HepG2 (cell line): Measurements from ENCODE around the gene ELOVL6. TPM values are rescaled to one million over a fixed set of nuclear protein-coding genes. Genes with fewer than 3 reads are reported as not detected.

Experiments used
- ATAC-seq: fragments of 200-7000 bp; cut with Tn5 transposase; 3 replicates; pipeline ENCODE4 v1.9.1; 2020; ENCODE audit warnings: mild to moderate bottlenecking, moderate library complexity
- BruUV-seq: library from RNA; stranded (reverse); fragments of 400-500 nt; replicated peaks from 2 replicates; lab custom pipeline; 2021; lab: Mats Ljungman, UMichigan
- CTCF ChIA-PET: fragments of 300-600 bp; formaldehyde crosslinking; extraction: SDS; loops from one replicate; lab custom pipeline; 2021; ENCODE audit warnings: low total read pairs, inconsistent platforms, low intra/inter-chr PET ratio; lab: Yijun Ruan, JAX
- POLR2A ChIA-PET: fragments of 350-600 bp; sonication (Branson Sonifier 250); formaldehyde crosslinking; loops from one replicate; lab custom pipeline; 2020; ENCODE audit warnings: antibody characterized with exemption, inconsistent platforms; lab: Yijun Ruan, JAX
- DNase-seq: peaks from one replicate; pipeline ENCODE4 v3.0.0-alpha.2; 2015; ENCODE audit warnings: low spot score
- FAIRE-seq: peaks from 3 replicates; lab custom pipeline; 2011; peaks lifted over from hg19 to GRCh38; lab: Jason Lieb, UNC
- H2AFZ ChIP-seq: one replicate; pipeline ENCODE4 v1.6.1; 2011; ENCODE audit warnings: low read length, inconsistent platforms
- H3K27ac ChIP-seq: fragments of 300-600 bp; 3 replicates; pipeline ENCODE4 v1.8.0; 2011; ENCODE audit warnings: mixed run types, mild to moderate bottlenecking, mixed read lengths, low read length, inconsistent platforms; ENCODE audit not compliant: insufficient read depth; ENCODE audit errors: extremely low read length
- H3K27me3 ChIP-seq, 2 experiments: fragments of 200-600 bp in 1 of 2; 2 replicates in 1 of 2; 3 replicates in 1 of 2; pipeline versions ENCODE4 v1.6.0 to v1.8.0; 2011; ENCODE audit warnings: low read length in 2 of 2, mild to moderate bottlenecking in 2 of 2, moderate library complexity in 2 of 2, inconsistent platforms in 1 of 2; ENCODE audit not compliant: insufficient read depth in 2 of 2, control insufficient read depth in 1 of 2
- H3K36me3 ChIP-seq, 2 experiments: fragments of 200-600 bp in 1 of 2; replicated peaks in 1 of 2; 2 replicates in 1 of 2; 3 replicates in 1 of 2; pipeline versions ENCODE4 v1.5.1 to v1.8.0; 2011; ENCODE audit warnings: low read length in 2 of 2, inconsistent platforms in 1 of 2; ENCODE audit not compliant: insufficient read depth in 2 of 2, control insufficient read depth in 1 of 2
- H3K4me1 ChIP-seq: 2 replicates; pipeline ENCODE4 v1.5.1; 2012; ENCODE audit warnings: low read length, inconsistent platforms; ENCODE audit not compliant: insufficient read depth
- H3K4me2 ChIP-seq: 2 replicates; pipeline ENCODE4 v1.6.0; 2011; ENCODE audit warnings: low read depth, low read length, inconsistent platforms
- H3K4me3 ChIP-seq, 3 experiments: fragments of 200-600 bp in 1 of 3; sonication (generic), shearing (Covaris generic) in 1 of 3; replicated peaks in 1 of 3; 2 replicates each; pipeline ENCODE4 v1.5.1; 2011 to 2016; ENCODE audit warnings: low read length in 3 of 3, inconsistent platforms in 2 of 3, low read depth in 2 of 3, mild to moderate bottlenecking in 2 of 3, control low read depth in 1 of 3, mixed read lengths in 1 of 3; ENCODE audit not compliant: insufficient read depth in 1 of 3
- H3K79me2 ChIP-seq: one replicate; pipeline ENCODE4 v1.6.1; 2011; ENCODE audit warnings: low read length, inconsistent platforms; ENCODE audit not compliant: insufficient read depth
- H3K9ac ChIP-seq: 2 replicates; pipeline ENCODE4 v1.6.0; 2011; ENCODE audit warnings: mild to moderate bottlenecking, low read depth, low read length, inconsistent platforms; ENCODE audit not compliant: insufficient read depth
- H3K9me3 ChIP-seq: 2 replicates; pipeline ENCODE4 v1.5.1; 2012; ENCODE audit warnings: mild to moderate bottlenecking, low read length
- H4K20me1 ChIP-seq: 2 replicates; pipeline ENCODE4 v1.6.0; 2011; ENCODE audit warnings: inconsistent platforms, mild to moderate bottlenecking, low read length, moderate library complexity; ENCODE audit not compliant: insufficient read depth
- NFYC ChIP-seq: IDR thresholded peaks from 2 replicates; pipeline ENCODE4 v1.6.1; 2016; ENCODE audit warnings: missing genetic modification reagents, missing compliant biosample characterization
- SALL2 ChIP-seq: sonication (generic); formaldehyde crosslinking; IDR thresholded peaks from 2 replicates; pipeline ENCODE4 v1.8.1; 2023; ENCODE audit warnings: mild to moderate bottlenecking, missing genetic modification reagents, inconsistent platforms
- SMAD1 ChIP-seq: sonication (generic); formaldehyde crosslinking; IDR thresholded peaks from 2 replicates; pipeline ENCODE4 v1.4.0; 2020; ENCODE audit warnings: missing genetic modification reagents, low read depth, mild to moderate bottlenecking, borderline replicate concordance
- SP2 ChIP-seq: sonication (generic); formaldehyde crosslinking; IDR thresholded peaks from 2 replicates; pipeline ENCODE4 v1.5.1; 2020; ENCODE audit warnings: mild to moderate bottlenecking, missing genetic modification reagents
- TOPORS ChIP-seq: sonication (generic); formaldehyde crosslinking; IDR thresholded peaks from 2 replicates; pipeline ENCODE4 v1.8.0; 2023; ENCODE audit warnings: mild to moderate bottlenecking, missing genetic modification reagents
- ZNF138 ChIP-seq: sonication (generic); formaldehyde crosslinking; IDR thresholded peaks from 2 replicates; pipeline ENCODE4 v1.5.0; 2020; ENCODE audit warnings: mild to moderate bottlenecking, low read depth, missing genetic modification reagents
- ZNF772 ChIP-seq: sonication (generic); formaldehyde crosslinking; IDR thresholded peaks from 2 replicates; pipeline ENCODE4 v1.5.0; 2020; ENCODE audit warnings: mild to moderate bottlenecking, missing genetic modification reagents
- WGBS: methylation state at CpG from one replicate; pipeline ENCODE4 v1.1.6; 2017; ENCODE audit warnings: low lambda C conversion rate; 5-methylcytosine and 5-hydroxymethylcytosine counted together
- in situ Hi-C: cut with HindIII; loops from 2 replicates; pipeline ENCODE4 v1.10.0; 2017; ENCODE audit warnings: low pct_unique_long_range_greater_than_20kb; ENCODE audit not compliant: extremely low pct_ligation_motif_present
- intact Hi-C: fragments of 100-400 bp; cut with micrococcal nuclease; formaldehyde crosslinking; loops from one replicate; pipeline ENCODE4 v1.10.0; 2022; ENCODE audit not compliant: unreplicated experiment
- polyA plus RNA-seq, 8 experiments: library from polyadenylated mRNA; depleted of rRNA in 3 of 8; stranded (reverse) in 7 of 8; unstranded in 1 of 8; fragments of >200 nt; fragmentation: Illumina TruSeq in 4 of 8; extraction: Trizol in 4 of 8; gene quantifications; 2 replicates each; pipeline versions ENCODE4 v1.2.1 to v1.2.3, GENCODE V29; 2011 to 2016; ENCODE audit warnings: low read depth in 4 of 8, missing spikeins in 1 of 8, mixed read lengths in 1 of 8; ENCODE audit not compliant: insufficient read depth in 1 of 8
- total RNA-seq, 5 experiments: library from RNA; depleted of rRNA; stranded (reverse); fragments of >200 nt; fragmentation: Illumina TruSeq; extraction: Trizol; gene quantifications; 2 replicates each; pipeline ENCODE4 v1.2.3, GENCODE V29; 2016; ENCODE audit warnings: low read depth in 1 of 5
- TF ChIP-seq, protein P1 (sequence below): sonication (generic); formaldehyde crosslinking; IDR thresholded peaks from 2 replicates; pipeline ENCODE4 v1.8.1; 2023; ENCODE audit warnings: mild to moderate bottlenecking, missing genetic modification reagents
- TF ChIP-seq, protein P2 (sequence below): sonication (generic); formaldehyde crosslinking; IDR thresholded peaks from 2 replicates; pipeline ENCODE4 v1.5.0; 2020; ENCODE audit warnings: mild to moderate bottlenecking, missing genetic modification reagents
- TF ChIP-seq, protein P3 (sequence below): sonication (generic); formaldehyde crosslinking; IDR thresholded peaks from 2 replicates; pipeline ENCODE4 v1.5.0; 2020; ENCODE audit warnings: mild to moderate bottlenecking, missing genetic modification reagents
- TF ChIP-seq, protein P4 (sequence below): sonication (generic); formaldehyde crosslinking; IDR thresholded peaks from 2 replicates; pipeline ENCODE4 v1.4.0; 2020; ENCODE audit warnings: missing genetic modification reagents
- TF ChIP-seq, protein P5 (sequence below): sonication (generic); formaldehyde crosslinking; IDR thresholded peaks from 2 replicates; pipeline ENCODE4 v1.4.0; 2020; ENCODE audit warnings: missing genetic modification reagents, borderline replicate concordance

ELOVL6 gene
- total and polyA plus RNA-seq, 2 of the 13 experiments (the other 11 are each of a cell fraction or from before 2014, with no cell fraction given): 14.1 to 23.2 TPM

DNA sequence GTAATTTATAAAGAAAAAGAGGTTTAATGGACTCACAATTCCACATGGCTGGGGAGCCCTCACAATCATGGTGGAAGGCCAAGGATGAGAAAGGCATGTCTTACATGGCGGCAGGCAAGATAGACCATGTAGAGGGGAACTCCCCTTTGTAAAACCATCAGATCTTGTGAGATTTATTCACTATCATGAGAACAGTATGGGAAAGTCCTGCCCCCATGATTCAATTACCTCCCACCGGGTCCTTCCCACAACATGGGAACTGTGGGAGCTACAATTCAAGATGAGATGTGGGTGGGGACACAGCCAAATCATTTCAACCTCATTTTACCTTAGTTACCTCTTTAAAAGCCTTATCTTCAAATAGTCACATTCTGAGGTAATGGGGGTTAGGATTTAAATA lies 30.9 kb upstream of the ELOVL6 start (continued):
- TF ChIP-seq, protein P1, sequence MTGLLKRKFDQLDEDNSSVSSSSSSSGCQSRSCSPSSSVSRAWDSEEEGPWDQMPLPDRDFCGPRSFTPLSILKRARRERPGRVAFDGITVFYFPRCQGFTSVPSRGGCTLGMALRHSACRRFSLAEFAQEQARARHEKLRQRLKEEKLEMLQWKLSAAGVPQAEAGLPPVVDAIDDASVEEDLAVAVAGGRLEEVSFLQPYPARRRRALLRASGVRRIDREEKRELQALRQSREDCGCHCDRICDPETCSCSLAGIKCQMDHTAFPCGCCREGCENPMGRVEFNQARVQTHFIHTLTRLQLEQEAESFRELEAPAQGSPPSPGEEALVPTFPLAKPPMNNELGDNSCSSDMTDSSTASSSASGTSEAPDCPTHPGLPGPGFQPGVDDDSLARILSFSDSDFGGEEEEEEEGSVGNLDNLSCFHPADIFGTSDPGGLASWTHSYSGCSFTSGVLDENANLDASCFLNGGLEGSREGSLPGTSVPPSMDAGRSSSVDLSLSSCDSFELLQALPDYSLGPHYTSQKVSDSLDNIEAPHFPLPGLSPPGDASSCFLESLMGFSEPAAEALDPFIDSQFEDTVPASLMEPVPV (CRISPR knock-in tag): no peak
- TF ChIP-seq SP2: no peak
- TF ChIP-seq, protein P2, sequence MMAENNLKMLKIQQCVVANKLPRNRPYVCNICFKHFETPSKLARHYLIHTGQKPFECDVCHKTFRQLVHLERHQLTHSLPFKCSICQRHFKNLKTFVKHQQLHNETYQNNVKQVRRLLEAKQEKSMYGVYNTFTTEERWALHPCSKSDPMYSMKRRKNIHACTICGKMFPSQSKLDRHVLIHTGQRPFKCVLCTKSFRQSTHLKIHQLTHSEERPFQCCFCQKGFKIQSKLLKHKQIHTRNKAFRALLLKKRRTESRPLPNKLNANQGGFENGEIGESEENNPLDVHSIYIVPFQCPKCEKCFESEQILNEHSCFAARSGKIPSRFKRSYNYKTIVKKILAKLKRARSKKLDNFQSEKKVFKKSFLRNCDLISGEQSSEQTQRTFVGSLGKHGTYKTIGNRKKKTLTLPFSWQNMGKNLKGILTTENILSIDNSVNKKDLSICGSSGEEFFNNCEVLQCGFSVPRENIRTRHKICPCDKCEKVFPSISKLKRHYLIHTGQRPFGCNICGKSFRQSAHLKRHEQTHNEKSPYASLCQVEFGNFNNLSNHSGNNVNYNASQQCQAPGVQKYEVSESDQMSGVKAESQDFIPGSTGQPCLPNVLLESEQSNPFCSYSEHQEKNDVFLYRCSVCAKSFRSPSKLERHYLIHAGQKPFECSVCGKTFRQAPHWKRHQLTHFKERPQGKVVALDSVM (CRISPR knock-in tag): no peak
- TF ChIP-seq, all 625 proteins: peak for 0

DNA sequence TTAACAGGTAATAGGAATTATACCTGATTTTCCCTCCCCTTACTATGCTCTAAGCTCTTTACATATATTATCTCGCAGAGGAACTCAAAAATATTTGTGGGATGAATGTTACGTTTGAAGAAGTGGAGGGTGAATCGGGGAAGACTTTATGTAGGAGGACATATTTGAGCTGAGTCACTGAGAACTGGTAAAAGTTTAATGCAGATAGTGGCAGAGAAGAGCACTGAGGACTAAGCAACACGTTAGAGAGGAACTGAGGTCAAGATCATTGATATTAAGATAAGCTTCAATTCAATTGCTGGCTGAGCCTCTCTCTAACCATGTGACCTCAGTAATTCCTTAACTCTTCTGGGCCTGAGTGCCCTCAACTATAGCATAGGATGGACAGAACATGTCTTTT lies 26.4 kb upstream of the ELOVL6 start:
- H3K79me2 ChIP-seq: no peaks in the 10 kb centered on the region
- H3K4me3 ChIP-seq: no peak overlapping the region
- H3K9ac ChIP-seq: no peak overlapping the region
- no peaks in the 10 kb centered on the region for H3K36me3 ChIP-seq
- no peak overlapping the region for H3K27ac ChIP-seq
- no TSS peak for BruUV-seq
- ChIA-PET POLR2A (no interaction called here), CTCF (no interaction called here)
- in situ Hi-C loops (no loop called here), intact Hi-C loops (no loop called here)
- DNase-seq: no peak
- H3K27me3 ChIP-seq: no peaks in the 10 kb centered on the region
- H3K4me2 ChIP-seq: no peak overlapping the region
- under 1% methylated on average over 4 of the region's 4 CpGs for WGBS
- H3K4me1 ChIP-seq: no peaks in the 10 kb centered on the region
- no peak for ATAC-seq
- no peaks in the 10 kb centered on the region for H4K20me1 ChIP-seq
- H3K9me3 ChIP-seq: no peaks in the 10 kb centered on the region
- no peak for FAIRE-seq
- no peak overlapping the region for H2AFZ ChIP-seq
- TF ChIP-seq, protein P3, sequence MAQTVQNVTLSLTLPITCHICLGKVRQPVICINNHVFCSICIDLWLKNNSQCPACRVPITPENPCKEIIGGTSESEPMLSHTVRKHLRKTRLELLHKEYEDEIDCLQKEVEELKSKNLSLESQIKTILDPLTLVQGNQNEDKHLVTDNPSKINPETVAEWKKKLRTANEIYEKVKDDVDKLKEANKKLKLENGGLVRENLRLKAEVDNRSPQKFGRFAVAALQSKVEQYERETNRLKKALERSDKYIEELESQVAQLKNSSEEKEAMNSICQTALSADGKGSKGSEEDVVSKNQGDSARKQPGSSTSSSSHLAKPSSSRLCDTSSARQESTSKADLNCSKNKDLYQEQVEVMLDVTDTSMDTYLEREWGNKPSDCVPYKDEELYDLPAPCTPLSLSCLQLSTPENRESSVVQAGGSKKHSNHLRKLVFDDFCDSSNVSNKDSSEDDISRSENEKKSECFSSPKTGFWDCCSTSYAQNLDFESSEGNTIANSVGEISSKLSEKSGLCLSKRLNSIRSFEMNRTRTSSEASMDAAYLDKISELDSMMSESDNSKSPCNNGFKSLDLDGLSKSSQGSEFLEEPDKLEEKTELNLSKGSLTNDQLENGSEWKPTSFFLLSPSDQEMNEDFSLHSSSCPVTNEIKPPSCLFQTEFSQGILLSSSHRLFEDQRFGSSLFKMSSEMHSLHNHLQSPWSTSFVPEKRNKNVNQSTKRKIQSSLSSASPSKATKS: no peak
- TF ChIP-seq ZNF138 (CRISPR knock-in tag): no peak
- no peak for TF ChIP-seq SALL2 (CRISPR knock-in tag)
- TF ChIP-seq ZNF772: no peak
- no peak for TF ChIP-seq TOPORS (CRISPR knock-in tag)
- no peak for TF ChIP-seq SMAD1
- no peak for TF ChIP-seq NFYC (CRISPR knock-in tag)
- TF ChIP-seq, protein P4, sequence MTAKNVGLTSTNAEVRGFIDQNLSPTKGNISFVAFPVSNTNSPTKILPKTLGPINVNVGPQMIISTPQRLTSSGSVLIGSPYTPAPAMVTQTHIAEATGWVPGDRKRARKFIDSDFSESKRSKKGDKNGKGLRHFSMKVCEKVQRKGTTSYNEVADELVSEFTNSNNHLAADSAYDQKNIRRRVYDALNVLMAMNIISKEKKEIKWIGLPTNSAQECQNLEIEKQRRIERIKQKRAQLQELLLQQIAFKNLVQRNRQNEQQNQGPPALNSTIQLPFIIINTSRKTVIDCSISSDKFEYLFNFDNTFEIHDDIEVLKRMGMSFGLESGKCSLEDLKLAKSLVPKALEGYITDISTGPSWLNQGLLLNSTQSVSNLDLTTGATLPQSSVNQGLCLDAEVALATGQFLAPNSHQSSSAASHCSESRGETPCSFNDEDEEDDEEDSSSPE: no peak
- TF ChIP-seq, protein P5, sequence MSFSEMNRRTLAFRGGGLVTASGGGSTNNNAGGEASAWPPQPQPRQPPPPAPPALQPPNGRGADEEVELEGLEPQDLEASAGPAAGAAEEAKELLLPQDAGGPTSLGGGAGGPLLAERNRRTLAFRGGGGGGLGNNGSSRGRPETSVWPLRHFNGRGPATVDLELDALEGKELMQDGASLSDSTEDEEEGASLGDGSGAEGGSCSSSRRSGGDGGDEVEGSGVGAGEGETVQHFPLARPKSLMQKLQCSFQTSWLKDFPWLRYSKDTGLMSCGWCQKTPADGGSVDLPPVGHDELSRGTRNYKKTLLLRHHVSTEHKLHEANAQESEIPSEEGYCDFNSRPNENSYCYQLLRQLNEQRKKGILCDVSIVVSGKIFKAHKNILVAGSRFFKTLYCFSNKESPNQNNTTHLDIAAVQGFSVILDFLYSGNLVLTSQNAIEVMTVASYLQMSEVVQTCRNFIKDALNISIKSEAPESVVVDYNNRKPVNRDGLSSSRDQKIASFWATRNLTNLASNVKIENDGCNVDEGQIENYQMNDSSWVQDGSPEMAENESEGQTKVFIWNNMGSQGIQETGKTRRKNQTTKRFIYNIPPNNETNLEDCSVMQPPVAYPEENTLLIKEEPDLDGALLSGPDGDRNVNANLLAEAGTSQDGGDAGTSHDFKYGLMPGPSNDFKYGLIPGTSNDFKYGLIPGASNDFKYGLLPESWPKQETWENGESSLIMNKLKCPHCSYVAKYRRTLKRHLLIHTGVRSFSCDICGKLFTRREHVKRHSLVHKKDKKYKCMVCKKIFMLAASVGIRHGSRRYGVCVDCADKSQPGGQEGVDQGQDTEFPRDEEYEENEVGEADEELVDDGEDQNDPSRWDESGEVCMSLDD: no peak
